Measurements from ENCODE around the gene EEF1AKMT1.
"Not testable (repeated sequence)": the region's sequence is repeated elsewhere in the genome, so short reads cannot be mapped to it uniquely, and the experiment has no call there.

EEF1AKMT1 gene

DNA sequence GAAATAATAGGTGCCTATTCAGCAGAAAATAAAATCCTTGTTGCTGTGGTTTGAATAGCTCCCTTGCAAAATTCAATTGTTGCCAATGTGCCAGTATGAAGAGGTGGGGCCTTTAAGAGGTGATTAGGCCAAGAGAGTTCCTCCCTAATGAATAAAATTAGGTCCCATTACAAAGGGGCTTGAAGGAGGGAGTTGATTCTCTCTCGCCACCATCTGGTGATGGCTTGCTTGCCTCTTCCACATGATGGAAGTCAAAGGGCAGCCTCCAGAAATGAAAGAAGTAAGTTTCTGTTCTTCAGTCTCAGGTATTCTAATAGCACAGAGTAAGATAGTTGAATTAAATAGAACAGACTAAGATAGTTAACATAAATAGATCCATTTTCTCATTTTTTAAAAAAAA lies 3.0 kb upstream of the EEF1AKMT1 start:
- no peak for DNase-seq

DNA sequence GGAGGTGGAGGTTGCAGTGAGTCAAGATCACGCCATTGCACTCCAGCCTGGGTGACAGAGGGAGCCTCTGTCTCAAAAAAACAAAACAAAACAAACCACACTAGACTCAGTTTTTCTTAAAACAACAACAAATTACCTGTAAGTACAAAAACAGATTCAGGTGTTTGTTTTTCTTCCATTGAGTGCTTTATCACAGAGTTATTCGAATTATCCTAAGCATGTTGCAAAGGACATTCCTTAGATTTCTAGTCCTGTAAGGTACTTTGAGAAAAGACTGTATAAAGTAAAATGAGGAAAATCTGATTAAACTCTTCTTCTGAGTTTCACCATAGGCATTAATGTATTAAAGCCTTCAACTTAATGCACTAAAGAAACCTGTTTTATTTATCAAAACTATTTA lies 2.2 kb upstream of the EEF1AKMT1 start:
- DNase-seq, result no peak

DNA sequence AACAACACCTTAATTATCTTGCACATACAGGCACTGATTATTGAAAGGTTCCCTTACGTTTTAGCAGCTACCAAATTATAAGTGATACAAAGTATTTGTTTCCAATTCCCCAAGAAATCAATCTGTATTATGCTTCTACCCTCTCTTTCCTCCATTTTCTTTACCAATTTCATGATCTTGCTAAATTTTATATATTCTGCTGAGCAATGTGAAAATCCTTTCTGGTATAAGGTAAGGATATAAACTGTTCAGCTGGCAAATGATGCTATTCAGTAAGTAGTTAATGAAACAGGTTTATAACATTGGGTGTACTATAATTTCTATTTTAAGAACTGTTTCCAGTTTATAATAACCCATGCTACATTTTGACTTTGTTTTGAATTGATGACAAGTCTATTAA lies 985 bp upstream of the EEF1AKMT1 start:
- DNase-seq, result no peak

DNA sequence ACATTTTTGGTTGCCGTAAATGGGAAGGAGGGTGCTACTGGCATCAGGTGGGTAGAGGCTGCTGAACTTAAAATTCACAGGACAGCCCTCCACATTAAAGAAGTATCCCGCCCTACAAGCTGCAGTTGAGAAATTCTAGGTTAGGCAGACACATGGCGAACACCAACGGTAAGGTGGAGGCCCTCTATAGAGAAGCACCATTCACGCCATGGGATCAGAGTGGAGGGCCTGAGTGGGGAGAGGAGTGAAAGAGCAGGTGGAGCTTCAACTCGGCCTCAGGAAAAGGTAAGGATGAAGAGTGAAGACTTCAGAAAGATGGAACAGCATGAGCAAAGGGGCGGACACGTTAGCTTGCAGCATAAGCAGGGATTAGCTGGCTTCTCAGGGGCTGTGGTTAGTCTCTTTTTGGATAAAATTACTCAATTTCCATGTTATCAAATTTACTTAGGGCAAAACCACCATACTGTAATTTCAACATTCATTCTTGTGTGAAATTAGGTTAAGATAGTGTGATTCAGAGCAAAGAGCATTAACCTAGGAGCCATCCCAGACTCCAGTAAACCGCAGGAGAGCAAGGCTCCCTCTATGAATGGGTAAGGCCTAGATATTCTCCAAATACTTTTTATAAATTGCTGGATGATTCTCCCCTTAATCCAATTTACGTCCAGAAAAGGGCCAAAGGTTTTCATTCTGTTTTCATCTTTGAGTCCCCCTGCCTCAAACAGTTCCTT lies 1.2 kb downstream of the EEF1AKMT1 start:
- DNase-seq, result no peak

DNA sequence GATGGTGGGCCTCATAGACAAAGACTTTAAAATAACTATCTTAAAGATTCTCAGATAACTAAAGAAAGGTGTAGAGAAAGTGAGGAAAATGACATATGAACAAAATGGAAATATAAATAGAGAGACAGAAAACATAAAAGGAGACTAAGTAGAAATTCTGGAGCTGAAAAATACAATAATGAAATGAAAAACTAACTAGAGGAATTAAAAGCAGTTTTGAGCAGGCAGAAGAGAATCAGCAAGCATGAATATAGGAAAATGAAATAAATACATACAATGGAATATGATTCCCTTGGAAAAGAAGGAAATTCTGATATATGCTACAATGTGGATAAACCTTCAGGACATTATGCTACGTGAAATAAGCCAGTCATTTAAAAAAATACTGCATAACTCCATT lies 3.9 kb downstream of the EEF1AKMT1 start:
- no peak for DNase-seq

DNA sequence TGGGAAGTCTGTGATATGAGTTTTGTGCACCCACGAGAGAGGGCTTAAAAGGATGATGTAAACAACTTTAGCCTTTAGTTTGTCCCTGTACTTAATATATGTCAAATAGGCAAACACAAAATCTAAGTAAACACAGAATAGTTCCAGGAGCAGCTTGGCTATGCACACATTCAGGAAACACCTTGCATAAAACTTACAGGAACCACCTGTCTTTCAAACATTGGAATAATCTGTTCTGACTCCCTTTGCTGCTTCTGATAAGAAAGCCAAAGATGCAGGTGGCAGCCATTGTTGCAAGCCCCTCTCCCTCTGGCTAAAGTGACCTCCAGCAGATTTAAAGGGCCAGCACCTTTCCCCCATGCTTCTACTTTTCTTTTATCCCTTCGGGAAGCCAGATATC lies 4.7 kb downstream of the EEF1AKMT1 start:
- no peak for DNase-seq

DNA sequence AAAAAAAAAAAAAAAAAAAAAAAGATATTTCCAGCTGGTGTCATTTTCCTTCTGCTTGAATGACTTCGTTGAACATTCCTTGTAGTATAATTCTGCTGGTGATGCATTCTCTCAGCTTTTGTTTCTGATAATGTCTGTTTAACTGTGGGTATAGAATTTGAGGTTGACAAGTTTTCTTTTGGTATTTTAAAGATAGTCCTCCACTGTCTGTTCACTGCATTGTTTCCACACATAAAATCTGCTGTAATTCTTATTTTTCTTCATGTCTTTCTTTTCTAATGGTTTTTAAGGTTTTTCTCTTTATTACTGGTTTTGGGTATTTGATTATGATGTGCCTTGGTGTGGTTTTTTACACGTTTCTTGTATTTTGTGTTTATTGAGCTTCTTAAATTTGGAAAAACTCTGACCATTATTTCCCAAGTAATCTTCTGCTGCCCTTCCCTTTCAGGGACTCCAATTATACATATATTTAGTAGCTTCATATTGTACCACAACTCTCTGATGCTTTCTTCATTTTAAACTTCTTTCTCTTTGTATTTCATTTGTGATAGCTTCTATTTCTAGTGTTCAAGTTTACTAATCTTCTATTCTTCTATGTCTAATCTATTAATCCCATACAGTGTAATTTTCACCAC lies 6.3 kb downstream of the EEF1AKMT1 start:
- DNase-seq, result no peak

DNA sequence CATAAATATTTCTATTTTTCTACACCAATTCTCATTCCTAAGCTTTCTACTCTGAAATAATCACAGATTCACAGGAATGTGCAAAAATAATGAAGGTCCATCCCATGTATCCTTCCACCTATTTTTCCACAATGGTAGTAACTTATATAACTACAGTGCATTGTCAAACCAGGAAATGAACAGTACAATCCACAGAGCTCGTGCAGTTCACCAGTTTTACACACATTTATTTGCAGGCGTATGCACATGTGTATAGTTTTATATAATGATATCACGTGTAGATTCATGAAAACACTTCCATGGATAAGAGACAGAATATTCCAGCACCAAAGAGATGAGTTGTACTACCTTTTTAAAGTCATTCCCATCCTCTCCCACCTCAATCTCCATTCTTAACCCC lies 12.9 kb downstream of the EEF1AKMT1 start:
- DNase-seq, result no peak

DNA sequence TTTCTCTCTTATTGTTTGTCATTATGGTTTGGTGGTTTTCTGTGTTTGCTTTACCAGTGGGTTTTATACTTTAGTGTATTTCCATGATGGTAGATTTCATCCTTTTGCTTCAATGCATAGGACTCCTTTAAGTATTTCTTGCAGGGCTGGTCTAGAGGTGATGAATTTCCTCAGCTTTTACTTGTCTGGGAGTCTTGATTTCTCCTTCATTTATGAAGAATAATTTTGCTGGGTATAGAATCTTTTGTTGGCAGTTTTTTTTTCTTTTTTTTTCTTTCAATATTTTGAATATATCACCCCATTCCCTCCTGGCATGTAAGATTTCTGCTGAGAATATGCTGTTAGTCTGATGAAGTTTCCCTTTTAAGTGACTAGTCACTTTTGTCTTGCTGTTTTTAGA lies 19.8 kb downstream of the EEF1AKMT1 start:
- no peak for DNase-seq

DNA sequence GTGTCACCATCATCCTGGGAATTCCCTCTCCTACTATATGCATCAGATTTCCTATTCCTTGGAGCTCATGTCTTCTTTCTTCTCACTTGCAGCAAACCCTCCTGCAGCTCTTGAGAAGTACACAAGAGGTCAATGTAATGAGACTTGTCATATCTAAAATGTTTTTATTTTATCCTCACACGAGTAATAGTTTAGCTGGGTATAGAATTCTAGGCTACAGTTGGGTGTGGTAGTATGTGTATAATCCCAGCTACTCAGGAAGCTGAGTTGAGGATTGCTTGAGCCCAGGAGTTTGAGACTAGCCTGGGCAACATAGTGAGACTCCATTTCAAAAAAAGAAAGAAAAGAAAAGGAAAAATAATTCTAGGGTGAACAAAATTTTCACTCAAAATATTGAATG lies 24.4 kb downstream of the EEF1AKMT1 start:
- no peak for DNase-seq

DNA sequence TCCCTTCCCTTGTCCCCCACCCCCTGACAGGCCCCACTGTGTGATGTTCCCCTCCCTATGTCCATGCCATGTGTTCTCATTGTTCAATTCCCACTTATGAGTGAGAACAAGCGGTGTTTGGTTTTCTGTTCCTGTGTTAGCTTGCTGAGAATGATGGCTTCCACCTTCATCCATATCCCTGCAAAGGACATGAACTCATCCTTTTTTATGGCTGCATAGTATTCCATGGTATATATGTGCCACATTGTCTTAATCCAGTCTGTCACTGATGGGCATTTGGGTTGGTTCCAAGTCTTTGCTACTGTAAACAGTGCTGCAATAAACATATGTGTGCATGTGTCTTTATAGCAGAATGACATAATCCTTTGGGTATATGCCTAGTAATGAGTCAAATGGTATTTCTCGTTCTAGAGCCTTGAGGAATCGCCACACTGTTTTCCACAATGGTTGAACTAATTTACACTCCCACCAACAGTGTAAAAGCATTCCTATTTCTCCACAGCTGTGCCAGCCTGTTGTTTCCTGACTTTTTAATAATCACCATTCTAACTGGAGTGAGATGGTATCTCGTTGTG lies 29.8 kb downstream of the EEF1AKMT1 start:
- DNase-seq, result not testable (repeated sequence)

DNA sequence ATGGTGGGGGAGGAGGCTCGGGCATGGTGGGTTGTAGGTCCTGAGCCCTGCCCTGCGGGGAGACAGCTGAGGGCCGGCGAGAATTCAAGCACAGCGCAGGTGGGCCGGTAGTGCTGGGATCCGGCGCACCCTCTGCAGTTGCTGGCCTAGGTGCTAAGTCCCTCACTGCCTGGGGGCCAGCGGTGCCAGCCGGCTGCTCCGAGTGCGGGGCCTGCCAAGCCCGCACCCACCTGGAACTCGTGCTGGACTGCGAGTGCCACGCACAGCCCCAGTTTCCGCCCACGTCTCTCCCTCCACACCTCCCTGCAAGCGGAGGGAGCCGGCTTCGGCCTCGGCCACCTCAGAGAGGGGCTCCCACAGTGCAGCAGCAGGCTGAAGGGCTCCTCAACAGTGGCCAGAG lies 33.7 kb downstream of the EEF1AKMT1 start:
- DNase-seq, result no peak

DNA sequence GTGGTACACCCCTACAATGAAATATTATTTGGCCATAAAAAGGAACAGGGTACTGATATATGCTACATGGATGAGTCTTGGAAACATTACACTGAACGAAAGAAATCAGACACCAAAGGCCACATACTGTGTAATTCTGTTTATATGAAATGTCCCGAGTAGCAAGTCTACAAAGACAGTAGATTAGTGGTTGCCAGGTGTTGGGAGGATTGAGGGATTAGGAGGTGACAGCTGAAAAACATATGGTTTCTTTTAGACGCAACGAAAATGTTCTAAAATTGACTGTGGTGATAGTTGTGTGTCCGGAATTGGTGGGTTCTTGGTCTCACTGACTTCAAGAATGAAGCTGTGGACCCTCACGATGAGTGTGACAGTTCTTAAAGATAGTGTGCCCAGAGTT lies 35.1 kb downstream of the EEF1AKMT1 start:
- no peak for DNase-seq

DNA sequence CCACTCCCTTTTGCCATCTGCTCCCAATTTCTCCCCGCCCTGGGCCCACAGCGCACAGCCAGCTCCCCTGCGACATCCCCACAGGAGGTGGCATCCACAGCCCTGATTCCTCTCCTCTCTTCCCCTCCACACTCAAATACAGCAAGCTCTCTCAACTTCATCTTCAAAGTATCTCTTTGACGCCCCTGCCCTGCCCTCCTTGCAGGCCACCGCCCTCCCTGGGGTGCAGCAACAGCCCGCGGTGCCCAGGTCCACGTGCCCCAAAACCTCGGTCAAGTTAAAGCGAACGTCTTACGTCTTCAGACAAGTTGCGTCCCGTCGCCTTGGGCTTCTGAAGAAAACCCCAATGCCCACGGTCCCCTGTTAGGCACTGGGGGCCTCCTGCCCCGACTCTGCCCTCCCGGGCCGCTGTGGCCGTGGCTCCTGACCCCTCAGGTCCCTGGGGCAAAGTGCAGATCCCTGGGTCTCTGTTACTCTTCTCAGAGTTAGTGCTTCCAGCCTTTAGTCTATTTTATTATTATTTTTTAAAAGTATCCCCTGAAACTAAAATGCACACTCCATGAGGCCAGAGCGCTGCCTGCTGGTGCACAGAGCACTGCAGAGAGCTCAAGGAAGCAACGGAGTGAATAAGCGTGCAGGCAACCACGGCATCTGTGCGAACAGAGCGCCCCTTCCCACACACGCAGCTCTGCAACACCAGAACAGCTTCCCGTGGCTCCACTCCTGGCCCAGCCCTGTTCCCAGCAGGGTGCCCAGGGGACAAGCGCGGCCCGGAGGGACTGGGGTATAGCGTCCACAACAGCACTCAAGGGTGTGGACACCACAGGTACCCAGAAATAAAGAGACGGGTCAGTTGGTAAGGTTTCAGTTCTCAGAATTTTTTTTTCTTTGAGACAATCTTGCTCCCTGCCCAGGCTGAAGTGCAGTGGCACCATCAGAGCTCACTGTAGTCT lies 43.9 kb downstream of the EEF1AKMT1 start:
- DNase-seq, result no peak

DNA sequence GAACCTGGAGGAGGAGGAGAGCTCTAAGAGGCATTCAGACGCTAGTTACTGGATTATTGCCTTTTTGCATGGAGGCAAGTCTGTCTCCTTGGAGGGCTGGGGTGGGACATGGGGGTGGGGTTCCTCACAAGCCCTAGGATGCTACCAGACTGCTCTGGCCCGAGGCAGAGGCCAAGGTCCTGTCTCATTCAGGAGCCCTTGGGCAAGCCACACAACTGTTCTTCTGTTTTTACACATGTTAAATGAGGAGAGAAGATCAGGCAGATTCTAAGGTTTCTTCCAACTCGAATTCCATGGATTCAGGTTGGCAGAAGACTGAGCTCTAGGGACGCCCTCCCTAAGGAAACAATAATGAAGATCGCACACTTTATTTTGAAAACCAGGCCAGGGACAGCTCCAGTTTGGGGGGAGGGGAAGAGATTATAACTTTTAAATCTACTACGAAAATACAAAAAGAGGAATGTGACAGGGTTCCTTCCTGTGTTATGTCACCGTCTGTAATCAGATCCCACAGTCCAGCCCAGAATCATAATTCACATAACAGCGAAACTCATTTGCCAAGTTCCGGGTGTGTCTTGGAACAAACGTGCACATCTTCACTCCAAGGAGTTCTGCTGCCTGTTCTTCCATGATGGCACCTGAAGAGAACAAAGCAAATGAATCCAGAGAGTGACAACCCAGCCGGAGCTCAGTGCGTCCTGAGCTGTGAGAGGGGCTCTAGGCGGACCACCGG lies 45.0 kb downstream of the EEF1AKMT1 start:
- peak; percentile 79 for DNase-seq

DNA sequence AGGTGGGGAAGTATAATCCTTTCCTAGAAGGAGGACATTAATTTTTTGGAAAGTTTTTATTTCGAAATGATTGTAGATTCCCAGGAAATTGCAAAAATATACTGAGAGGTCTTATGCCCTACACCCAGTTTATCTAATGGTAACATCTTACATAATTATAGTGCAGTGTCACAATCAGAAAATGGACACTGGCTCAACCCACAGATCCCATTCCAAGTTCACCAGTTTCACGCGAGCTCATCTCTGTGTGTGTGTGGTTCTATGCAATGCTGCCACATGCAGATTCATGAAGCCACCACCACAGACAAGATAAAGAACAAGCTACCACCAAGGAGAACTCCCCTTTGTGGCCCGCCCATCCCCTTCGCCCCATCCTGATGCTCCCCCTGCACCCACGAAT lies 45.9 kb downstream of the EEF1AKMT1 start:
- DNase-seq, result no peak

DNA sequence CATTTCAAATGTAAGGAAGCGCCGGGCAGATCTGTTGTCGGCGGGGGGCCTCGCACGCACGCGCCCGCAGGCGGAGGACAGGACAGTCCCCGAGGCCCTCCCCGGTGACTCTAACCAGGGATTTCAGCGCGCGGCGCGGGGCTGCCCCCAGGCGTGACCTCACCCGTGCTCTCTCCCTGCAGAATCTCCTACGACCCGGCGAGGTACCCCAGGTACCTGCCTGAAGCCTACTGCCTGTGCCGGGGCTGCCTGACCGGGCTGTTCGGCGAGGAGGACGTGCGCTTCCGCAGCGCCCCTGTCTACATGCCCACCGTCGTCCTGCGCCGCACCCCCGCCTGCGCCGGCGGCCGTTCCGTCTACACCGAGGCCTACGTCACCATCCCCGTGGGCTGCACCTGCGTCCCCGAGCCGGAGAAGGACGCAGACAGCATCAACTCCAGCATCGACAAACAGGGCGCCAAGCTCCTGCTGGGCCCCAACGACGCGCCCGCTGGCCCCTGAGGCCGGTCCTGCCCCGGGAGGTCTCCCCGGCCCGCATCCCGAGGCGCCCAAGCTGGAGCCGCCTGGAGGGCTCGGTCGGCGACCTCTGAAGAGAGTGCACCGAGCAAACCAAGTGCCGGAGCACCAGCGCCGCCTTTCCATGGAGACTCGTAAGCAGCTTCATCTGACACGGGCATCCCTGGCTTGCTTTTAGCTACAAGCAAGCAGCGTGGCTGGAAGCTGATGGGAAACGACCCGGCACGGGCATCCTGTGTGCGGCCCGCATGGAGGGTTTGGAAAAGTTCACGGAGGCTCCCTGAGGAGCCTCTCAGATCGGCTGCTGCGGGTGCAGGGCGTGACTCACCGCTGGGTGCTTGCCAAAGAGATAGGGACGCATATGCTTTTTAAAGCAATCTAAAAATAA lies 52.1 kb downstream of the EEF1AKMT1 start:
- no peak for DNase-seq

DNA sequence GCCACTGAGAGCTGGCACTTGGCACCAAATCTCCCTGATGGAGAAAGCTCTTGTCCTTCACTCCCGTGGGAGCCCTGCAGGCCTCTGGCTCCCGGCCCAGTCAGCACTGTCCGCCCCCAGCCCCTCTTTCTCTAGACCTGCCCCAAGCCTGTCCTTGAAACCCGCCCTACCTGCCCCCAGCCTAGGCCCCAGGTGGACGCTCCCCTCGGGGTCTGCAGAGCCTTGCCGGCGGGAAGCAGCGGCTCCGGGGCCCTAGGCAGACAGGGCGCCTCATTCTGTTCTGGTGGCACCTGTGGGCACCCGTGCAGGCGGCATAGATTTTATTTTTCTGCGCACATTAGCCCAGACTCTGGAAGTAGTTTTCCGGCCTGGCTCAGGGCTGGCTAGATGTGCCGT lies 52.7 kb downstream of the EEF1AKMT1 start:
- no peak for DNase-seq

DNA sequence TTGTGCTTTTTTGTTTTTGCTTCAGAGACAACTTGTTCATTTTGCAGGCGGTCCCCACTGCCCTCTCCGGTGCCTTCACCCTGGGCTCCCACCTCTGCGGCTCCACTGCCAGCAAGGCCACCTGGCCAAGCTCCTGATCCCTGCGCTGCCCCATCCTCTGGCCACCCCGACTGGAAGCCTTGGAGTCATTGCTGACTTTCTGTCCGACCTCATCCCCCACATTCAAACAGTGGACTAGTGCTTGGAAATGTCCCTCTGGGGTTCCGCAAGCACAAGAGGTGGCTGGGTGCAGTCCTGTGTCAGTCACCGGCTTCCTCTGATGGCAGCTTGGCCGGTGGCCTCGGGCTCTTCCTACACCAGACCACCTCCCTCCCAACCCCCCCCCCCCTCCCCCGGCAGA lies 53.3 kb downstream of the EEF1AKMT1 start:
- DNase-seq, result no peak

DNA sequence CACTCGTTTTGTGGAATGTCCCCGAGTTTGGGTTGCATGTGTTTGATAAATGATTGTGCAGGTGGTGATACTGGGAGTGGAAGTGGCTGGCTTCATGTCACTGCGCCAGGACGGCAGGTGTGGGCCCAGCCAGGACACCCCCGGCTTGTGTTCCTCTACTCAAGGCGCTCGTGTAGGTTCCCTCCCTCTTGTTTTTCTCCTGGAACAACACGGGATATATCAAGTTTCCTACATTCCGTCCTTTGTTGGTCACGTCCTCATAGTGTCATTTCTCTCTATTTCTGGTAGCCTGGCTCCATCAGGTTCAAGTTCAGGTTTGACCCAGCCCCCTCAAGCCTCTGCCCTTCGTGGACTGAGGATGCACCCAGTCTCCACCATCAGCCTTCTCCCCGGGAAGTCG lies 54.0 kb downstream of the EEF1AKMT1 start:
- DNase-seq, result no peak

DNA sequence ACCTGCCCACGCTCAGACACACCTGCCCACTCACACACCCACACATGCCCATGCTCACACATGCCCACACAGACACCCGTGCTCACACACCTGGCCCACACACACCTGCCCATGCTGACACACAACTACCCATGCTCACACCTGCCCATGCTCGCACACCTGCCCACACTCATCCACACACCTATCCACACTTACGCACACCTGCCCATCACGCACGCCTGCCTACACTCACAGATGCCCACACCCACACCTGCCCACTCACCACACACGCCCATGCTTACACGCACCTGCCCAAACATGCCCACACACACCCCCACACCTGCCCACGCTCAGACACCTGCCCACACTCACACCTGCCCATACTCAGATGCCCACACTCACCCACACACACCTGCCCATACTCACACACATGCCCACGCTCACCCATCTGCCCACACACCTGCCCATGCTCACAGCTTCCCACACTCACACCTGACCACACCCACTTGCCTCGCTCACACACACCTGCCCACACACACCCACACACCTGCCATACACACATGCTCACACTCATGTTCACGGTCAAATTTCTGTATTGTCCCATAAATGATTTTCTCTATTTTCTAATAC lies 54.7 kb downstream of the EEF1AKMT1 start:
- DNase-seq, result no peak

Measured in right hindlimb (tissue), 1 donor.